Measurements from ENCODE around the gene ZNF516.
A peak's percentile ranks its signal among the peaks of the same experiment; 100 is the strongest.

The ZNF516 gene

DNA sequence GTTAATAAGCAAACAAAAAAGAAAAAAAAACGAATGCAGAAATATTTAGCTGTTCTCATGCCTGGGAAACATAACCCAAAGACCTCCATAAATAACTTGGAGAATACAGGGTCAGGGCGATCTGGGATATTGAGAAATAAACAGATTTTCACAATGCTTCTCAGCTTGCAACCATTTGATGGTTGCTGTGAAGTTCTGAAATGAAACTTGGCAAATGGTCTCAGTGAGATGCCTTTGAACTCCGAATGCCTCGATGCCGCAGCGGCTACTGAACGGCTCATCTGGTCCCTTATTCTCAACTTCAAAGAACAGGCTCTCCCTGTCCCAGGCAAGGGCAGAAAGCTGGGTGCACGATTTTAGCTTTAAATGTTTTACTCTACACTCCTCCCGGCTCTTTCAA lies 78.1 kb downstream of the ZNF516 start:
- DNase-seq = no peak

DNA sequence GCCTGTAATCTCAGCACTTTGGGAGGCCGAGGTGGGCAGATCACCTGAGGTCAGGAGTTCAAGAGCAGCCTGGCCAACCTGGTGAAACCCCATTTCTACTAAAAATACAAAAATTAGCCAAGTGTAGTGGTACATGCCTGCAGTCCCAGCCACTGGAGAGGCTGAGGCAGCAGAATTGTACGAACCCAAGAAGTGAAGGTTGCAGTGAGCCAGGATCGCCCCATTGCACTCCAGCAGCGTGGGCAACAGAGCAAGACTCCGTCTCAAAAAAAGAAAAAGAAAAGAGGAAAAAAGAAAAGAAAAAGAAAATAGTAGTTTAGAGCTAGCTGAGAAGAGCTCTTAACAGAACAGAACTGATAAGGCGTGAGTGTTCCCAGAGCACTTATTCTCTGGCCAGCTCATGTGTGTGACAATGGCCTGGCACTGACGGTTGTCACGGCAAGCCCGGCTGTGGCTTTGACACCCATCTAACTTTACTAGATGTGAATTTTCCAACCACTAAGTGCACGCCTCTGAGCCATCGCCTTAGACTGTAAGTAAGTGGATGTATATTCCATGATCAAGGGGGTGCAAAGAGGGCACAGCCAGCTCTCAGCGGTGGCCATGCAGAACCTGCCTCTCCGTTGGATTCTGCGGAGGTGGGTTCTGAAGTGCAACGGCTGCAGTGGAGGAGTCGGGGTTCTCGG lies 80.0 kb downstream of the ZNF516 start:
- DNase-seq = no peak

GRCh38 chr18:76412818-76413565 lies 82.0 kb downstream of the ZNF516 start:
- no peak for DNase-seq

DNA sequence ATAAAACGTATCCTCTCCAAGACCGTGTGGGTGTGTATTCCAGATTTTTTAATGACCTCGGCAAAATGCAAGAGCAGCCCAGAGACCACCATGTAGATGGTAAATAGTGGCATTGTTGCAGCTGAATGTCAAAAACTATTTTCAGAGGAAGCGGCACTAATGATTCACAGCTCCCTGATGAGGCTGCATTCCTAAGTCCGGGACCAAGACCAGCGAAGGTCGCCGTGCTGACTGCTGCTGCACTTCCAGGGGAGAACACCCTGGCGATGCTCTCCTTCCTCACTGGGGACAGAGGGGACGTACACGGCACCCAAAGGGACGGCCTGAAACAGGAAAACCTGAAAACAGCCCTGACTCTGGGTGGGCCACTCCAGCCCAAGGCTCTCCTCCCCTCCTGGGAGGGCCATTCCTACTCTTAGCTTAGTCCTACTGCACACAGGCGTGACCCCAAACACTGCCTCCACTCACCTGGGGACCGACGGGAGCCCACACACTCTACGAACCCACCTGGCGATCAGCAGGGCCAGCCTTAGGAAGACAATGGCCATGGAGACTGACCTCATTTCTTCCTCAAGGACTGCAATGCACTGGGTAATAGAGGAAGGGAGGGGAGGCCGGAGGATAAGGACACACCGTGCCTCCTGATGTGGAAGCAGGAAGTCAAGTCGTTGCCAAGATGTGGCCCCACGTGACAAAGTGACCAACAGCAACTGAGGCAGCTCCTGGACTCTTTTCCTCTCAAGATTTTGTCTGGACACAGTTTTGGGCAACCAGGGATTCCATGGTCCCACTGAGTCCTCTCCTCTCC lies 82.8 kb downstream of the ZNF516 start:
- DNase-seq = no peak

DNA sequence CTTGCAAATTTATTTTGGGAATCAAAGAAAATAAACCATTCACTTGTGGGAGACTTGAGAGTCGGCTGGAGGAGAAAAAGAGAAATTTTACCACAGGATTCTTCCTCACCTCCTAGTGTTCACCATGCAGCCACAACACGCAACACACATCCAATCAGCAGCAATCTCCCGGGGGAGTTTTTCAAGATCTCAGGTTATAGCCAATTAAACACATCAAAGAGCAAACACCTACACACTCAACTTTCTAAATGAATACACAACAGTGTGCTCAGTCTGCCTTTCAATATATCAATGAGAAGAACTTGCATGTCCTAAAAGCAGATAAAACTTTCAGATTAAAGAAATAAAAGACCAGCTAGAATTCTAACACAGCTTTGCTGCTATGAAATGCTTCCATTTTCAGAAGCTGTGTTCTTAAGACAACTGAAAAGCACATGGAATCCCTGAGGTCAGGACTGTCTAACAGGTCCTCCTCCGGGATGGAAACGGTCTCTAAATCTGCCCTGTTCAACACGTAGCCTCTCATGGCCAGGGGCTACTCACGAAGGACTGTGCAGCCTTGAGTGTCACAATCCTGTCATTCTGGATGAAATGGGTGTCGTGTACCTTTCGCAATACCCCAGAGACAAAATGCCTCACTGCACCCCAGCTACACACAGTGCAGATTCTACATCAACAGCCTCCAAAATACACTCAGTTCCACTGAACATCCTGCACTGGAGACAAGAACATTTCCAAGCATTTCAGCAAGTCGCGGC lies 84.2 kb downstream of the ZNF516 start:
- DNase-seq = no peak

DNA sequence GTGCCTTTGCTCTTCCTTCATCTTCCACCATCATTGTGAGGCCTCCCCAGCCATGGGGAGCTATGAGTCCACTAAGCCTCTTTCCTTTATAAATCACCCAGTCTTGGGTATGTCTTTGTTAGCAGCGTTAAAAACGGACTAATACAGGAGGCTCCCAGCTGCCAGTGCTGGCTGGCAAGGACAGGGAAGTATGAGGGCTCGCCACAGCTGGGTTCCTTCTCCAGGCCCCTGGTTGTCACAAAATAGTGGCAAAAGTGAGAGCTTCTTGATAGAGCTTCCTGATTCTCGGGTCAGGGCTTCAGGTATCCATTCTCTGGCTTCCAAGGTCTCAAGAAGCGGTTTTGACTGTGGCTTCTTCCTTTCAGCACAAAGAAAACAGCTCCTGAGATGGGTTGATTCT lies 85.0 kb downstream of the ZNF516 start:
- no peak for DNase-seq

- no peak for DNase-seq
Measured at GRCh38 chr18:76408480-76409067, 86.5 kb downstream of the ZNF516 start.

DNA sequence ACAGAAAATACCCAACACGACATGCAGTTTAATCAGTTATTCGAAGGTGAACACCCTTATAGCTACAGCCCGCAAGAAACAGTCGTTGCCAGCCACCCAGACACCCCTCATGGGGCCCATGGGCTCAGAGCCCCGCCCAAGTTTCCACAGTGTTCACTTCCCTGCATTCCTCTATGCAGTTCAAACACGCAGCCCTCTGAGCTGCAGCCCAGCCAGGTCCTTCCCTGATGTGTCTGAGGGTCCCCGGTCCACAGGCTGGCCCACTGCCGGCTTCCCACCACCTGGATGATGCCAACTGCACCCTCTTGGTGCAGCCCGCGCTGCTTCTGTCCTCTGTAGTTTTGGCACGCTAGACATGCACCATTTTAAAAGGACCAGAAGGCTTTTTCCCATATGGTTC lies 87.4 kb downstream of the ZNF516 start:
- DNase-seq = no peak

- no peak for DNase-seq
Measured at GRCh38 chr18:76406791-76407190, 88.3 kb downstream of the ZNF516 start.

DNA sequence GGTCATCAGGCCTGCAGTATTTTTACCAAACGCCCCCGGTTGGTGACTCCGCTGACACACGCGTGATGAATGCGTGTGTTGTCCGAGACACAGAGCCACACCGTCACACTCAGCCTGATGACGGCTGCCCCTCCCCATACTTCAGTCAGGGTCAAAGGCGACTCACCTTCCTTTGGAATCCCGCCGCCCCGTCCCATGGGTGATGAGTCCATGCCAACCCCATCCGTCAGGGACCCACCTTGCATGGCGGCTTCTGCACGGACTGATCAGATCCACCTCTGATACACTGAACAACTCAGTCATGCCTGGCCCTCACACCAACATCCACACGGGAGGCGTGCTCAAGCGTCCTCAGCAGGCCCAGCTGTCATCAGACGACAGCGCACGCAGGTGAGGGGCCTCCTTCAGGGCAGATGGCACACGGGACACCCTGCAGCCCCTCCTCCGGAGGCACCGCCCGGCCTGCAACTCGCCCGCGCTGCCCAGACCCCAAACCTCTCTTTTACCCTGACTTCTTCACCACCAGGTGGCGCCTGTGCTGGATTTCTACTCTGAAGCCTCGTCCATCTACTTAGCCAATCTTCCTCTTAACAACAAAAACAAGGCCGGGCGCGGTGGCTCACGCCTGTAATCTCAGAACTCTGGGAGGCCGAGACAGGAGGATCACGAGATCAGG lies 89.2 kb downstream of the ZNF516 start:
- peak in 1 of 14 donors; percentile 9 for DNase-seq

DNA sequence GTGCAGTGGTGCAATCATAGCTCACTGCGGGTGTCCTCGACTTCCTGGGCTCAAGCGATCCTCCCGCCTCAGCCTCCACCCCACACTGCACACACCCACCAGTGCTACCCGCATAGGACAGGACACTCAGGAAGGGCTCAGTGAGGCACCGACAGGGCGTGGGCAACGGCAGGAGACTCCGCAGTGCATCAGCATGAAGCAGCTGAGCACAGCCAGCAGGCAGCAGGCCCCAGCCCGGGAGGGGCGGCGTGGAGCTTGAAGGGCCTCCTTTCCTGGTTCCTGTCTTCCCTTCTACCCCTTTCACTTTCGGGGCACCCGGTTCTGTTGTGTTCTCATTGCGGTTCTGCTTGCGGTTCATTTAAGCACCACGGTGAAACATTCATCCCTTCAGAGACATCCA lies 89.8 kb downstream of the ZNF516 start:
- no peak for DNase-seq

- no peak for DNase-seq
Measured at GRCh38 chr18:76404345-76404831, 90.7 kb downstream of the ZNF516 start.

GRCh38 chr18:76402026-76402990 lies 92.7 kb downstream of the ZNF516 start:
- DNase-seq = no peak

DNA sequence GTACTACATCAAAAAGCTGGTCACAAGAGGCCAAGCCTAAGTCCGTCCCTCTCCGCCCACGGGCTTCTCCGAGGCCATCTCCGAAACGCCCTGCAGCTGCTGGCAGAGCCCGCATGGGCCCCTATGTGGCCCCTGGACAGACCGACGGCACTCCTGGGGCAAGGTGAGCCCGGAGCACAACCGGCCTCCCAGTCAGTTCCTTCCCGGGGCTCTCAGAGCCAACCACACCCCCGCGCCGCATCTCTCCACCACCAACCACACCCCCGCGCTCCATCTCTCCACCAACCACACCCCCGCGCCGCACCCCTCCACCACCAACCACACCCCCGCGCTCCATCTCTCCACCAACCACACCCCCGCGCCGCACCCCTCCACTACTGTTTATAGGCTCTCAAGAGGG lies 93.5 kb downstream of the ZNF516 start:
- DNase-seq = peak in 1 of 14 donors; percentile 12

GRCh38 chr18:76399613-76400391 lies 95.2 kb downstream of the ZNF516 start:
- DNase-seq = no peak

GRCh38 chr18:76398896-76399612 lies 96.0 kb downstream of the ZNF516 start:
- peak; percentile 4 to 86 (median 78) for DNase-seq

DNA sequence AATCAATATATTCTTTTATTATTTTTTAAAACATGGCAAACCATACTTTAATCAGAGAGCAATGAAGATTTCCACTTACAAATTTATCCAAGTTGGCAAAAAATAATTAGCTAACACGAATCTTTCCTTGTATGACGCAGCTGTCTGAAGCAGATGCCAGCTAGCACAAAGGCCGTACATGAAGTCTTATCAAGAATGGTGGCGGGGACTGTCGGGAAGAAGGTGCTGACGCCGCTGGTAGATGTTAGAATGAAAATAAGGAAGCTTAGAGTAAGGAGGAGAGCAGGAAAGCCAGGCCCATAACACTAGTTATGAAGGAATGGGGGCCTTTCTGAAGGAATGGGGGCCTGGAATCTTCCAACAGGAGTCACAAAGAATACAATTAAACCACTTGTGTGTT lies 96.7 kb downstream of the ZNF516 start:
- no peak for DNase-seq

DNA sequence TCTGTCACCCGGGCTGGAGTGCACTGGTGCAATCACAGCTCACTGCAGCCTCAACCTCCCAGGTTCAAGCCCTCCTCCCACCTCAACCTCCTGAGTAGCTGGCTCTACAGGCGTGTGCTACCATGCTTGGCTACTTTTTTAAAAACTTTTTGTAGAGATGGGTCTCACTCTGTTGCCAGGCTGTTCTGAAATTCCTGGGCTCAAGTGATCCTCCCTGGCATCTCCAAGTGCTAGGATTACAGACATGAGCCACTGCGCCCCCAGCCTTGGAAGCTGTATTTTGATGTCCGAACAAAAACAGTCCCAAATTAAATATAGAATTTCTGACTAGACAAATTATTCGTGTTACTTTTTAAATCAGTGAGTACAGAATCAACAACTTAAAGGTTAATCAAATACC lies 97.4 kb downstream of the ZNF516 start:
- no peak for DNase-seq

- DNase-seq = no peak
Measured at GRCh38 chr18:76396792-76397191, 98.2 kb downstream of the ZNF516 start.

Data from C1 segment of cervical spinal cord (tissue), 14 donors.